Erythroblast (primary cell): Measurements from ENCODE around the gene SSR1.
"Not testable (repeated sequence)": the region's sequence is repeated elsewhere in the genome, so short reads cannot be mapped to it uniquely, and the experiment has no call there.

Source experiments
- DNase-seq, 2 experiments: peaks; one replicate each; lab custom pipeline; 2025; lab: John Stamatoyannopoulos, UW
- GATA1 ChIP-seq: IDR thresholded peaks from 2 replicates; pipeline ENCODE4 v1.6.1; 2011; ENCODE audit warnings: low read depth, mild to moderate bottlenecking, control low read depth, low read length, moderate library complexity
- POLR2A ChIP-seq: IDR thresholded peaks from 2 replicates; pipeline ENCODE4 v1.6.1; 2011; ENCODE audit warnings: mild to moderate bottlenecking, low read length

The SSR1 gene

DNA sequence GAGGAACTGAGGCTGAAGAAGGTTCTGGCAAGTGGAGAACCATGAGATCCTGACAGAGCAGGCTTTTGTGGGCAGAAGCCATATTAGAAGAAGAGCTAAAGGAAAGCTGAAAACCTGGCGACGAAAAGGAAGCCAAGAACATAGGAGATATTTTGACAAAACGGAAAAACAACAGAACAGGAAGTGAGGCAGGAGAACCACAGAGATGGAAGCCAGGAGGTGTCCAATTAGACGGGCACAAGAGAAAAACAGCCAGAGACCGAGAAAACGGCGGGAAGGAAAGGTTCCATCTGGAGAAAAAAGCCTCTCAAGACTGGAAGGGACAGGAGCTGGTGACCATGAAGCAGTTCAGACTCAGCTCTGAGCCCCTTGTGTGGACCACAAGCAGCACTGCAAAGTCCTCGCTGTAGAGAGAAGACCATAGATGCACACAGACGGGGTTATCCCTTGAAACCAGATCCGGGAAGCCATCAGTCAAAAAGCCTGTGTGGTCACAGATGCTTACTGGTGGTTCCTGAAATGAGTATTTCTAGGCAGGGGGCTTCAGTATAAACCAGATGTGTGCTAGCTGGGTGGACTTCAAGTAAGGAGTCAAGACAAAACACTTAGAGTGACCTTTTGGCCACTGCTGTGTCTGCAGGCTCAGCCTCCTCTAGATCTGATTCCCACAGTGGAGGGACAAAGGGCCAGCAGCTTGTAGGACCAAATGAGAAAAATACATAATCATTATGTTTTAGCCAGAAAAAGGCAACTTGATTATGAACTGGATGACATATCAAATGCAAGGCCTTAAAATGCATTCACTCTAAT, 30.7 kb downstream of the SSR1 start:
- TF ChIP-seq POLR2A (no peak), GATA1 (no peak)

DNA sequence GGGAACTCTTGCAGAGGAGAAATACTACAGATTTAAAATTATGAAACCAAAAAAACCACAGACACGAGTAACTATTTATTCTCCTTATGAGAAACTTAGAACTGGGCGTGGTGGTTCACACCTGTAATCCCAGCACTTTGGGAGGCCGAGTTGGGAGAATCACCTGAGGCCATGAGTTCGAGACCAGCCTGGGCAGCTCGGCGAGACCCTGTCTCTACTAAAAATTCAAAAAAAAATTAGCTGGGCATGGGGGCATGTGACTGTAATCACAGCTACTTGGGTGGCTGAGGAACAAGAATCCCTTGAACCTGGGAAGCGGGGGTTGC, 36.8 kb downstream of the SSR1 start:
- DNase-seq = no peak
- TF ChIP-seq GATA1 (no peak), POLR2A (no peak)

More for the DNA sequence above, 30.7 kb downstream of the SSR1 start:
- DNase-seq = no peak

DNA sequence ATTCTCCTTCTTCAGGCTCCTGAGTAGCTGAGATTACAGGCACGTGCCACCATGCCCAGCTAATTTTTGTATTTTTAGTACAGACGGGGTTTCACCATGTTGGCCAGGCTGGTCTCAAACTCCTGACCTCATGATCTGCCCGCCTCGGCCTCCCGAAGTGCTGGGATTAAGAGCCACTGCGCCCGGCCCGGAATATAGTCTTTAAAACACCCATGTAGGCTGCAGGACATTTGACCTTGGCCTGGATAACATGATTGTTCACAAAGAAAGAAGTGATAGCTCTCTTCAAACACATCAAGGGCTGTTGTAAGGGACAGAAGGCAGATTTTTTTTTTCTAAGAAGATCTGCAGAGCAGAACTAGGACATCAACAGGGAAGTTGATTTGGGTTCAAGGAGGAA, 38.5 kb downstream of the SSR1 start:
- not testable (repeated sequence) for DNase-seq

DNA sequence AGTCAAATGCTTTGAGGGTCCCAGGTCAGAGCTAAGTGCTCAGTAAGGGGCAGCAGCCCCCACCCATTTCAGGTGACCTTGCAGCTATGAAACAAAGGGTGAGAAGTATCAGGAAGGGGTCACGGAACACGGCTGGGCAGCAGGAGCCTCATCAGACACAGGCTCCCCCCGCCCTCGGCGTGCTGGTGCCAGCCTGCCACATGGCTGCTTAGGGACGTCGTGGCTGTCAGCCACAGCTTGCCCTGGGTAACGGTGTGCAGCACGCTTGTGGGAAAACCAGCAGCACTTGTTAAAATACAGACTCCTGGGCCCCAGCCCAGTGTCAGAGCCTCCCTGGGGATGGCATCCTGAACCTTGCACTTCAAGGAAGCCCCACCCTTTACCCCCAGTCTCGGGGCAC, 39.3 kb downstream of the SSR1 start:
- TF ChIP-seq POLR2A (no peak), GATA1 (no peak)
- no peak for DNase-seq

DNA sequence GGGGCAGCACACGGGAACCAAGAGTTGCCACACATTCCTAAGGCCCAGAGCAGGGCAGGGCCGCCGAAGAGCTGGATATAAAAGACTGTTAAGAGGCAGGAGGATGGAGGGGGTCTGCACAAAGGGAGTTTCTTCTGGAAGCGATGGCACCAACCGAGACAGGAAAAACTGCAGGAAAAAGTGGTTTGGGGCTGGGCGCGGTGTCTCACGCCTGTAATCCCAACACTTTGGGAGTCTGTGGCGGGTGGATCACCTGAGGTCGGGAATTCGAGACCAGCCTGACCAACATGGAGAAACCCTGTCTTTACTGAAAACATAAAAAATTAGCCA, 41.8 kb downstream of the SSR1 start:
- TF ChIP-seq POLR2A (no peak), GATA1 (no peak)
- no peak for DNase-seq

DNA sequence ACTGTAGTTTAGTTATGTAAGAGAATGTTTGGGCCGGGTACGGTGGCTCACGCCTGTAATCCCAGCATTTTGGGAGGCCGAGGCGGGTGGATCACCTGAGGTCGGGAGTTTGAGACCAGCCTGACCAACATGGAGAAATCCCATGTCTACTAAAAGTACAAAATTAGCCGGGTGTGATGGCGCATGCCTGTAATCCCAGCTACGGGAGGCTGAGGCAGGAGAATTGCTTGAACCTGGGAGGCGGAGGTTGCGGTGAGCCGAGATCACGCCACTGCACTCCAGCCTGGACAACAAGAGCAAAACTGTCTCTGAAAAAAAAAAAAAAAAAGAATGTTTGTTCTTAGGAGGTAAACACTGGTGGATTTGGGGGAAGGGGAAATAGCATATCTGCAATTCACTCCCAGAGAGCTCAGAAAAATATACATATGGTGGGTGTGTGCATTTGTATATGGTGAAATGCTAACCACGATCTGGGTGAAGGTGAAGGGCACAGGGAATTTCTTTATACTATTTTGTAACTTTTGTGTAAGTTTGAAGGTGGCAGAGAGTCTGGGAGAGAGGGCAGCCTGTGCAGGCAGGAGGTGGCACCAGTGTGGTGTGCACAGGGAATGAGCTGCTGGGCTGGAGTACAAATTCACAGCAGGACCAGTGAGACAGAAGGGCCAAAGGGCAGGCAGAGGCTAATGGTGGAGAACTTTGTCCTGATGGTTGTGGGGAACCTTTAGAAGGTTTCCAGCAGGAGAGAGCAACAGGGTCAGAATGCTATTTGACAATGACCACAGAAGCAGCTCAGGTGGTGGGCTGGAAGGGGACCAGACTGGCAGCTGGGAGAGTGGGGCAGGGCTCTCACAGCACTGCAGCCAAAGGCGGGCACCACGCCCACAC, 42.4 kb downstream of the SSR1 start:
- DNase-seq = no peak
- TF ChIP-seq POLR2A (no peak), GATA1 (no peak)

DNA sequence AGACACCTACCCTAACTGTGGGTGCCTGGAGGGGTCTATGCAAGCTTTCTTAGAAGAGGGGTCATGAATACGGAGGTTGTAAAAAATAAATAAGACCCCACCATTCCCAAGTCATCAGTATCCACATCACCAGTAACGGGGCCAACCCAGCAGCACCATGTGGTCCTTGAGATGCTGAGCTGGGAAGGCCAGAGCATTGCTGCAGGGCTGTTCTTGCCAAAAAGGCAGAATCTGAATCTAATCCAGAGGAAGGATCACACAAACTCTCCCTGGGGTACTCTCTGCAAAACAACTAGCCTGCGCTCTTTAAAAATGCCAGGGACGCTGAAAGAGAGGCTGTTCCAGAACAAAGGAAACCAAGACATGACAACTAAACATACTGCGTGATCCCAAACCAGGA, 43.2 kb downstream of the SSR1 start:
- TF ChIP-seq POLR2A (no peak), GATA1 (no peak)
- DNase-seq = no peak

DNA sequence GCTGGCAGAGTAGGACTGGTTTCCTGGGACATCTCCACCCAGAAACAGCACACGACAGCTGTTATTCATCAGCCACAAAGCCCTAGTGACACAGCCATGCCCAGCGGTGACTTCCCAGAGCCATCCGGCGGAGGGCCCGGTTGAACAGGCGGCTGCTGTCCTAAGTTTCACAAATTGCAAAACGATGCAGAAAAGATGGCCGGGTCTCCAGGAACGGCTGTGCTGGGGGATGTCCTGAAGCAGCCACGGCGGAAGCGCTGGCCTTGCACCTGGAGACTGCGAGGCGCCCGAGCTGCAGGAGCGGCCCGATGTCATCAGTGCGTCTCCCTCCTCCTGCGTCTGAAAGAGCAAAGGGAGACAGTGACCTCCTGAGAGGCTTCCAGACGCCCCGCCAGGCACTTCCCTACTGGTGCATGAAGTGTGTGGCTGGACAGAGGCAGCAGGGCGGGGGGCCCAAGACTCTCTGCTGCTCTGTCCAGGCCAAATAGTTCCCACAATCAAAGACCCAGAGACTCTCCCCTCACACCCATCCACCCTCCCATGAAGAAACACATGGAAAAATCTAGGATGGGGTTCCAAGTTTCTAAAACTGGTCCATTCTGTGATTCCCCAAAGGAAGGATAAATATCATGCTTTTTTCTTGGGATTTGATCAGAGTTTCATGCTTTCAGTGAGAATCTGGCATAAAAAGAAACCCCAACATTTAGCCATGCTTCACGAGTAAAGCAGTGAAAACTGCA, 44.0 kb downstream of the SSR1 start:
- TF ChIP-seq POLR2A = no peak
- no peak for DNase-seq

DNA sequence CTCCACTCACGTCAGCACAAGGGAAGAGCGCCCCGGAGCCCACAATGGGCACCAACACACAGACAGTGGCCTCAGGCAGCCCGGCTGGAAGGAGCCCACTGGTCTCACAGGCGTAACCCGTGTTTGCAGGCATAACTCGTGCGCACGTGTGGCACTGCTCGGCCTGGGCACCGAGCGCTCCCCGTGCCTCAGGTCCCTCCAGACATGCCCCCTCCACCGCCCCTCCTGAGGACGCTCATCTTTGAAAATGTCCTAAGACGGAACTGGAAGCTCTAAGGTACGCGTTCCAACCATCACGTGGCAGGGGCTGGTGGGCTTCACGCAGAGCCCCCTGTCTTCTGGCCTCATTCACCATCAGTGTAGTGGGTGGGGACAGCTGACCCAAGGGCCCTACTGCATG, 44.6 kb downstream of the SSR1 start:
- TF ChIP-seq POLR2A (no peak), GATA1 (no peak)
- no peak for DNase-seq

DNA sequence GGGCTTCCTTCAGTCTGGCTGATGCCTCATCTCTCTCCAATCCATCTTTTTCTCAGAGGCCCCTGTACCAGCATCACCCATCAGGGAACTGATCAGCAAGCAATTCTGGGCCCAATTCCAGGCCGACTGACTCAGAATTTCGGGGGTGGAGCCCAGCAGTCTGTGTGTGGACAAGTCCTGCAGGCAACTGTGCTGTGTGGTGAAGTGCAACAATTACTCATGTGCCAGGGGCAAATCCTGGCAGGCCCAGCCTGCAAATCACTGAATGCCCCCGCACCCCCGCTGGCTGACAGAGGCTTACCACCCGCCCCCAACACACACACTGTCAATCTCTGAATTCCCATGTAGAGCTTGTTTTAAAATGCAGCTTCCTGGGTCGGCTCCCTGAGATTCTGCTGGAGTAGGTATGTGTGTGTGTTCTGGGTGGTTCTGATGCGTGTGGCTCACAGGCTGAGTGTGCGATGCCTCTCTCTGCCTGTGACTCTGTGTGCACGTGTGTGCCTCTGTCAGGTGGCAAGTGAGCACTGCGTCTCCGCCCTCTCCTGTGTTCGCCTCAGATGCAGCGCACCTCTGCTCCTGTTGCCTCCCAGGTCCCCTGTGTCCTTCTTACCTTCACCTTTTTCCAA, 45.4 kb downstream of the SSR1 start:
- peak; percentile 32 to 64 for DNase-seq
- TF ChIP-seq POLR2A = no peak
- no peak for TF ChIP-seq GATA1

DNA sequence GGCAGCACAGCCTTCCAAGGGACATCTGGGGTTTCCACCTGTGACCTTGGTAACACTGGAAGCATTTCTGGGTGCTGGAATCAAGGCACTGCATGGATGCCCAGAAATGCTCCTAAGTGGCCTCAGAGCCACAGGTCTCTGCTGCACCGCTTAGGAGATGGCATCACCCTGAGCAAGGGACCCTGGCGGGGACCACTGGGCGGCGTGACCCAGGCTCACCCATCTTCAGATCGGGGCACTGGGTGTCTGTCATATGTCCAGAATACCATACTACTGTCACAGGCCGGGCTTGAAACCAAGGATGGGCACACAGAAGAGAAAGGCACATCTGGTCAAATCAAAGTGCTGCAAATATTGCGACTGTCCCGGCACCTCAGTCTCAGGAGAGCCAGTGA, 45.9 kb downstream of the SSR1 start:
- TF ChIP-seq GATA1 (no peak), POLR2A (no peak)
- DNase-seq = no peak

DNA sequence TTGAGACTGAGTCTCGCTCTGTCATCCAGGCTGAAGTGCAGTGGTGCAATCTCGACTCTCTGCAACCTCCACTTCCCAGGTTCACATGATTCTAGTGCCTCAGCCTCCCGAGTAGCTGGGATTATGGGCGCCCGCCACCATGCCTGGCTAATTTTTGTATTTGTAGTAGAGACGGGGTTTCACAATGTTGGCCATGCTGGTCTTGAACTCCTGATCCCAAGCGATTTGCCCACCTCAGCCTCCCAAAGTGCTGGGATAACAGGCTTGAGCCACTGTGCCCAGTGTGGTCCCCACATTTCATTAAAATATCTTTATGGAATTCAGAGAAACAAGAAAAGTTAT, 47.6 kb downstream of the SSR1 start:
- DNase-seq = not testable (repeated sequence)

DNA sequence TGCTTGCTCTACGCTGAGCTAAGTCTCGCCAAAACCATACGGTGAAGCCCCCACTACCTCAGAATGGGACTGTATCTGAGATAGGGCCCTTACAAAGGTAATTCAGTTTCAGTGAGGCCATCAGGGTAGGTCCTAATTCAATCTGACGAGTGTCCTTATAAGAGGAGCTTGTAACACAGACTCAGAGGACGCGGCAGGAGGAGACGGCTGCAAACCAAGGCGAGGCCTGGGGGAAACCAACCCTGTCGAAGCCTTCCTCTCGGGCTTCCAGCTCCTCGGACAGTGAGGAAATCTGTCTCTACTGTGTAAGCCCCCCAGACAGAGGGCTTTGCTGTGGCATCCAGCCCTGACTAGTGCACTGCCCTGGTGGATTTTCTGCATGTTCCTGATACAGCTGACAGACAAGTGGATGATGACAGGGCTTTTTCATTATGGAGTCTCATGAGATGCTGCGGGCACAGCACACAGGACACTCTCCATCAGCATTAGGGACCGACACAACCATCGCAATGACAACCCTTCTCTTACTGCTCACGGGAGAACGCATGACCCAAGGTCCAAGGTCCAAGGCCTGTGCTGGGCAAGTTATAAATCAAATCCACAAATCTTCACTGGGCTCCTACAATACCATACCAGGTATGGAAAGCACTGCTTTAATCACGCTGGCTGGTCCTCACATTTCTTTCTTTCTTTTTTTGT, 48.2 kb downstream of the SSR1 start:
- DNase-seq = no peak
- TF ChIP-seq POLR2A = no peak
- no peak for TF ChIP-seq GATA1

DNA sequence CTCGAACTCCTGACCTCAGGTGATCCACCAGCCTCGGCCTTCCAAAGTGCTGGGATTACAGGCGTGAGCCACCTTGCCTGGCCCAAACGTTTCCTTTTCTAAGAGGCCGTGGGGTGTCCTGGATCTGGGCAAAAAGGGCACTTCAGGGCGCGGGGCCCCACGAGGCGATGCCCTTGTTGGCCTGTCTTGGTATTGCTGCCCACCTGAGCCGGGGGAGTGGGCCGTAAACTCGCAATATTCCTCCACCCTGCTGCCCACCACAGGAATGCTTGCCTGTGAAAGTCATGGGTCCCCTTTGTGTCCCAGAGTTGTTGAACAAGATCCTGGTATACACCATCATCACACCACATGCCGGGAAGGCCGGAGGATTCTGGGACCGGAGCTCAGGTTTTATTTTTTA, 49.0 kb downstream of the SSR1 start:
- no peak for TF ChIP-seq POLR2A
- no peak for TF ChIP-seq GATA1

DNA sequence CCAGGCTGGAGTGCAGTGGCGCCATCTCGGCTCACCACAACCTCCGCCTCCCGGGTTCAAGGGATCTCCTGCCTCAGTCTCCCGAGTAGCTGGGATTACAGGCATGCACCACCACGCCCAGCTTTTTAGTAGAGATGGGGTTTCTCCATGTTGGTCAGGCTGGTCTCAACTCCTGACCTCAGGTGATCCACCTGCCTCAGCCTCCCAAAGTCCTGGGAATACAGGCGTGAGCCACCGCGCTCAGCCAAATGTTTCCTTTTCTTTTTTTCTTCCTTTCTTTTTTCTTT, 49.5 kb downstream of the SSR1 start:
- not testable (repeated sequence) for DNase-seq

More for the DNA sequence above, 49.0 kb downstream of the SSR1 start:
- DNase-seq = no peak
